Activated effector memory CD4-positive, alpha-beta T cell treated with Interleukin-2 at 50 U/mL for 16 hours (primary cell): ENCODE measurements around the gene ANGPTL2.

Source experiments
- DNase-seq: peaks from one replicate; pipeline ENCODE4 v3.0.0-alpha.2; 2020

Gene ANGPTL2

DNA sequence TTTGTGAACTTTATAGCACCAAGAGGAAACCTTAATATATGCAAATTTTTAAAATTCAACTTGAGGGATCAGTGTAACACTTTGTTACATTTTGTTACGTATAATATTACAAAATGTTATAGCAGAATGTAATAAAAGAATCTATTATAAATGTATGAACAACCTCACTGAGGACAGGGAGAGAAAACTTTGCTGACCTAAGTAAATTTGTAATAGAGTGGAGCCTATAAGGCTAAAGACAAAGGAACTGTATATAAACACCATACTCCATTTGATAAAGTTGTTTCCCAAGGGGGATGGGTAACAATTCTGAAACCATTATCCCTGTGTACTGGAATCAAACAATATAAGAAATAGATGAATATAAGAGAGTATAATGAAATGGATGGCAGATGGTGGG, 77.3 kb downstream of the ANGPTL2 start:
- DNase-seq = no peak

- no peak for DNase-seq
Measured at GRCh38 chr9:127039492-127039891, 82.9 kb downstream of the ANGPTL2 start.

GRCh38 chr9:127038531-127038930, 83.9 kb downstream of the ANGPTL2 start:
- DNase-seq = no peak
